GM12864 (cell line): ENCODE results near the gene SMIM35.

ENCODE experiments used
- DNase-seq: peaks from one replicate; pipeline ENCODE4 v3.0.0-alpha.2; 2011; ENCODE audit warnings: low read depth
- H3K4me3 ChIP-seq: 2 replicates; pipeline ENCODE4 v1.5.1; 2011; ENCODE audit warnings: mild to moderate bottlenecking, low read depth, low read length, control low read depth
- CTCF ChIP-seq: IDR thresholded peaks from 2 replicates; pipeline ENCODE4 v1.5.1; 2011; ENCODE audit warnings: low read depth, mild to moderate bottlenecking, moderate library complexity, low read length, control low read depth, inconsistent platforms; ENCODE audit errors: missing control alignments

Gene SMIM35

GRCh38 chr11:118117790-118118601 is 31.2 kb upstream of the SMIM35 start:
- no peak for DNase-seq
- TF ChIP-seq CTCF, result no peak
- no peak overlapping the region for H3K4me3 ChIP-seq

GRCh38 chr11:118115048-118115447 is 28.3 kb upstream of the SMIM35 start:
- no peak for DNase-seq
- no peak overlapping the region for H3K4me3 ChIP-seq
- TF ChIP-seq CTCF, result no peak

GRCh38 chr11:118114266-118114665 is 27.5 kb upstream of the SMIM35 start:
- DNase-seq, result no peak
- TF ChIP-seq CTCF, result no peak
- no peak overlapping the region for H3K4me3 ChIP-seq

GRCh38 chr11:118112711-118113430 is 26.1 kb upstream of the SMIM35 start:
- TF ChIP-seq CTCF, result no peak
- no peak for DNase-seq

GRCh38 chr11:118111744-118112035 is 24.9 kb upstream of the SMIM35 start:
- TF ChIP-seq CTCF, result no peak
- no peak overlapping the region for H3K4me3 ChIP-seq
- no peak for DNase-seq

More at GRCh38 chr11:118112711-118113430, 26.1 kb upstream of the SMIM35 start:
- no peak overlapping the region for H3K4me3 ChIP-seq

GRCh38 chr11:118111019-118111743 is 24.4 kb upstream of the SMIM35 start:
- H3K4me3 ChIP-seq, result no peak overlapping the region
- TF ChIP-seq CTCF, result no peak
- no peak for DNase-seq
